ENCODE results near the gene L3MBTL2. TPM values are rescaled to one million over a fixed set of nuclear protein-coding genes. Genes with fewer than 3 reads are reported as not detected.

L3MBTL2 gene
- total and polyA plus RNA-seq, 4 donors = 8.7 to 17.4 (median 12.3) TPM

GRCh38 chr22:41249442-41249841, 44.3 kb downstream of the L3MBTL2 start:
- Histone ChIP-seq H3K36me3 (ENCODE audit: control insufficient read depth in 4 of 4, insufficient read depth in 3 of 4, low read depth in 1 of 4, low read length in 3 of 4) (peaks cover 20 to 60% (median 35%) of the 10 kb centered on the region in 4 donors), H3K9ac (ENCODE audit: low read depth in 1 of 2, low read length in 2 of 2) (no peak overlapping the region), H3K27ac (ENCODE audit: low read depth in 1 of 2, low read length in 2 of 2) (no peak overlapping the region), H3K27me3 (ENCODE audit: control insufficient read depth in 4 of 4, insufficient read depth in 4 of 4, low read length in 3 of 4) (no peaks in the 10 kb centered on the region), H3K9me3 (ENCODE audit: control insufficient read depth in 4 of 4, low read length in 3 of 4) (no peaks in the 10 kb centered on the region), H3K4me1 (ENCODE audit: control insufficient read depth in 4 of 4, insufficient read depth in 4 of 4, low read length in 3 of 4) (peaks cover 7 to 18% (median 14%) of the 10 kb centered on the region in 4 donors), H3K4me3 (ENCODE audit: low read depth in 1 of 3, low read length in 3 of 3) (no peak overlapping the region)
- 97% methylated on average over 14 of the region's 14 CpGs for WGBS
- TF ChIP-seq YY1 (IDR thresholded peaks at IDR 0.05) = no peak
- TF ChIP-seq TAF1 (conservative IDR thresholded peaks at IDR 0.05) = no peak
- TF ChIP-seq RXRA (IDR thresholded peaks at IDR 0.05) = no peak
- no peak for TF ChIP-seq RAD21 (IDR thresholded peaks at IDR 0.05)
- no peak for TF ChIP-seq HNF4G (IDR thresholded peaks at IDR 0.05)
- no peak for TF ChIP-seq ATF3 (IDR thresholded peaks at IDR 0.05)
- no peak for TF ChIP-seq MAX (IDR thresholded peaks at IDR 0.05)
- TF ChIP-seq EGR1 (IDR thresholded peaks at IDR 0.05; ENCODE audit: low read depth in 2 of 2) = no peak
- no peak for TF ChIP-seq FOXA1 (IDR thresholded peaks at IDR 0.05)
- TF ChIP-seq ZBTB33 (IDR thresholded peaks at IDR 0.05) = no peak
- no peak for TF ChIP-seq JUND (IDR thresholded peaks at IDR 0.05)
- no peak for DNase-seq (ENCODE audit: low spot score)

GRCh38 chr22:41250127-41250526, 45.0 kb downstream of the L3MBTL2 start:
- H3K9me3 ChIP-seq (ENCODE audit: control insufficient read depth in 4 of 4, low read length in 3 of 4) = no peaks in the 10 kb centered on the region
- TF ChIP-seq FOXA1 (IDR thresholded peaks at IDR 0.05) (no peak), YY1 (IDR thresholded peaks at IDR 0.05) (no peak), EGR1 (IDR thresholded peaks at IDR 0.05; ENCODE audit: low read depth in 2 of 2) (no peak)
- H3K4me3 ChIP-seq (ENCODE audit: low read depth in 1 of 3, low read length in 3 of 3) = no peak overlapping the region
- WGBS = 98% methylated on average over 12 of the region's 12 CpGs
- no peaks in the 10 kb centered on the region for H3K27me3 ChIP-seq (ENCODE audit: control insufficient read depth in 4 of 4, insufficient read depth in 4 of 4, low read length in 3 of 4)
- H3K27ac ChIP-seq (ENCODE audit: low read depth in 1 of 2, low read length in 2 of 2) = no peak overlapping the region
- DNase-seq (ENCODE audit: low spot score) = no peak
- peaks cover 7 to 18% (median 14%) of the 10 kb centered on the region in 4 donors for H3K4me1 ChIP-seq (ENCODE audit: control insufficient read depth in 4 of 4, insufficient read depth in 4 of 4, low read length in 3 of 4)
- peaks cover 17 to 65% (median 38%) of the 10 kb centered on the region in 4 donors for H3K36me3 ChIP-seq (ENCODE audit: control insufficient read depth in 4 of 4, insufficient read depth in 3 of 4, low read depth in 1 of 4, low read length in 3 of 4)
- H3K9ac ChIP-seq (ENCODE audit: low read depth in 1 of 2, low read length in 2 of 2) = no peak overlapping the region

- Histone ChIP-seq H3K27me3 (ENCODE audit: control insufficient read depth in 4 of 4, insufficient read depth in 4 of 4, low read length in 3 of 4) (no peaks in the 10 kb centered on the region), H3K4me3 (ENCODE audit: low read depth in 1 of 3, low read length in 3 of 3) (no peak overlapping the region), H3K9ac (ENCODE audit: low read depth in 1 of 2, low read length in 2 of 2) (no peak overlapping the region), H3K9me3 (ENCODE audit: control insufficient read depth in 4 of 4, low read length in 3 of 4) (no peaks in the 10 kb centered on the region), H3K27ac (ENCODE audit: low read depth in 1 of 2, low read length in 2 of 2) (no peak overlapping the region), H3K4me1 (ENCODE audit: control insufficient read depth in 4 of 4, insufficient read depth in 4 of 4, low read length in 3 of 4) (peaks cover 7 to 16% (median 12%) of the 10 kb centered on the region in 4 donors), H3K36me3 (ENCODE audit: control insufficient read depth in 4 of 4, insufficient read depth in 3 of 4, low read depth in 1 of 4, low read length in 3 of 4) (peaks cover 14 to 73% (median 43%) of the 10 kb centered on the region in 4 donors)
- no peak for DNase-seq (ENCODE audit: low spot score)
- 97% methylated on average over 8 of the region's 8 CpGs for WGBS
- TF ChIP-seq JUND (IDR thresholded peaks at IDR 0.05) = no peak
- no peak for TF ChIP-seq CTCF (IDR thresholded peaks at IDR 0.05; ENCODE audit: low read depth, low read length, missing input control)
- TF ChIP-seq HNF4G (IDR thresholded peaks at IDR 0.05) = no peak
- TF ChIP-seq SP1 (IDR thresholded peaks at IDR 0.05) = no peak
- no peak for TF ChIP-seq FOXA1 (IDR thresholded peaks at IDR 0.05)
- TF ChIP-seq MAX (IDR thresholded peaks at IDR 0.05) = no peak
- no peak for TF ChIP-seq EGR1 (IDR thresholded peaks at IDR 0.05; ENCODE audit: low read depth in 2 of 2)
- no peak for TF ChIP-seq TAF1 (conservative IDR thresholded peaks at IDR 0.05)
- no peak for TF ChIP-seq RXRA (IDR thresholded peaks at IDR 0.05)
- no peak for TF ChIP-seq GABPA (IDR thresholded peaks at IDR 0.05 in 1 of 2, conservative IDR thresholded peaks at IDR 0.05 in 1 of 2)
- no peak for TF ChIP-seq FOXA2 (IDR thresholded peaks at IDR 0.05)
- no peak for TF ChIP-seq HNF4A (conservative IDR thresholded peaks at IDR 0.05)
- no peak for TF ChIP-seq REST (IDR thresholded peaks at IDR 0.05)
- TF ChIP-seq NR2F2 (IDR thresholded peaks at IDR 0.05) = no peak
Observed at GRCh38 chr22:41252365-41252764, 47.3 kb downstream of the L3MBTL2 start.
